ENCODE data around the gene SLC45A1. TPM values are rescaled to one million over a fixed set of nuclear protein-coding genes. Genes with fewer than 3 reads are reported as not detected.
A peak's percentile ranks its signal among the peaks of the same experiment; 100 is the strongest.

SLC45A1 gene
- total RNA-seq, 2 donors from 2014 or later = 0.15 to 0.42 TPM

DNA sequence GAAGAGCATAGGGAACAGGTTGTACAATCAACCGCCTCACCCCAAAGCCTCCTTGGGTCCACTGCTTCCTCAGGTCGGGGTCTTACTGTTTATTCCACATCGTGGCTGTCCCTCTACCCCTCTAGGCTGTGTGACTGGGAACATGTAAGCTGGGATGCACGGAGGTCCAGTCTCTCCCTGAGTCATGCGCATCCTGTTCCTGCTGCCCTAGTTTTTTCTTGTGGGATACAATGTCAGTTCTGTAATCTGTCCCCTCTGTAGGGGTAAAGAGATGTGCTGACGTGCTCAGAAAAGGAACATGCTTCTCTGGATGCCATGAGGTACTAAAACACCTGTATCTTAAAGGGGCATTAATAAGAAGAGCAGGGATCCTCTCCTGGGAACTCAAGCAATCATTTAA, 66.2 kb downstream of the SLC45A1 start:
- Mint-ChIP-seq H3K27ac (peak overlapping the region; percentile 84), H3K9me3 (no peaks in the 10 kb centered on the region), H3K4me3 (peak overlapping the region; percentile 44), H3K4me1 (peaks cover 48% of the 10 kb centered on the region), H3K36me3 (ENCODE audit: low read depth) (peaks cover 60% of the 10 kb centered on the region), H3K27me3 (no peaks in the 10 kb centered on the region)
- no peak for ATAC-seq (replicated peaks)

DNA sequence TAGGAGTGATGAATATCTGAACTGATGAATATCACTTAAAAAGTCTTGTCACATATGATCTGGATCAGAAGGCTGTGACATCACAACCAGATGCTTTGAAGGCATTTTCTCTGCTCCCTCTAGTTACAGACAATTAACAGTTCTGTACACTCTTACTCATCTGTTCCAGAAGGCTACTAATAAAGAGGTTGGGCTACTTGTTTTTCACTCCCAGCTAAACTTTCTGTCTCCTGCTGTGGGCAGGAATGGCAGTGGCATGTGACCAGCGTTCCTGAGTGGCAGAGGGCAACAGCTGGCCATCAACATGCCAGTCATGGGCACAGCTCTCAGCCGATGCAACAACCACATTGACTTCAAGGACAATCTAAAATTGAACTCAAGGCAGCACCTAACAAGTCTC, 66.7 kb downstream of the SLC45A1 start:
- Mint-ChIP-seq H3K4me3 (peak overlapping the region; percentile 44), H3K4me1 (peaks cover 51% of the 10 kb centered on the region), H3K27ac (peak overlapping the region; percentile 84), H3K9me3 (no peaks in the 10 kb centered on the region), H3K27me3 (no peaks in the 10 kb centered on the region), H3K36me3 (ENCODE audit: low read depth) (peaks cover 65% of the 10 kb centered on the region)
- ATAC-seq (replicated peaks) = peak; percentile 63

GRCh38 chr1:8386247-8386646, 68.3 kb downstream of the SLC45A1 start:
- no peak for ATAC-seq (replicated peaks)
- Mint-ChIP-seq H3K4me1 (peaks cover 62% of the 10 kb centered on the region), H3K4me3 (peak overlapping the region; percentile 17), H3K27ac (no peak overlapping the region), H3K36me3 (ENCODE audit: low read depth) (peaks cover 73% of the 10 kb centered on the region), H3K27me3 (no peaks in the 10 kb centered on the region), H3K9me3 (no peaks in the 10 kb centered on the region)

GRCh38 chr1:8388732-8389562, 71.0 kb downstream of the SLC45A1 start:
- ATAC-seq (replicated peaks) = no peak
- Mint-ChIP-seq H3K36me3 (ENCODE audit: low read depth) (peaks cover 69% of the 10 kb centered on the region), H3K9me3 (no peaks in the 10 kb centered on the region), H3K27ac (peak overlapping the region; percentile 56), H3K4me3 (peak overlapping the region; percentile 48), H3K4me1 (peaks cover 71% of the 10 kb centered on the region), H3K27me3 (no peaks in the 10 kb centered on the region)

- peak; percentile 81 for ATAC-seq (replicated peaks)
- peak overlapping the region; percentile 48 for H3K4me3 Mint-ChIP-seq
- H3K27ac Mint-ChIP-seq = peak overlapping the region; percentile 56
- no peaks in the 10 kb centered on the region for H3K27me3 Mint-ChIP-seq
- no peaks in the 10 kb centered on the region for H3K9me3 Mint-ChIP-seq
- peaks cover 69% of the 10 kb centered on the region for H3K4me1 Mint-ChIP-seq
- H3K36me3 Mint-ChIP-seq (ENCODE audit: low read depth) = peaks cover 73% of the 10 kb centered on the region
These were observed 72.1 kb downstream of the SLC45A1 start for GRCh38 chr1:8389958-8390535.

DNA sequence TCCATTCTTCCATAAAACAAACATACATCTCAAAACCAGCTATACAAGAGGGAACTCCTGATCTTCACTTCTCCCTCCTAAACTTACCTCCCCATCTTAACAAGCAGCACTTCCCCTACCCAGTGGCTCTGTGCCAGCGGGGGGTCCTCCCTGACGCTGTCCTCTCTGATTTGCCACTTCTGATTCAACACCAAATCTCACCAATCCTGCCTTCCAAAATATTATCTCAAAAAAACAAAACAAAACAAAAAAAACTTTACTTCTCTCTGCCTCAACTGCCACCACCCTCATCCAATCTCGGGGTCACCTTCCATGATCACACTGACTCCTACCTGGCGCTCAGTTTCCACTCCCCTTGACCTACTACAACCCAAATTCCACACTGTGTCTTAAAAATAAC, 72.8 kb downstream of the SLC45A1 start:
- H3K4me1 Mint-ChIP-seq = peaks cover 74% of the 10 kb centered on the region
- peak overlapping the region; percentile 56 for H3K27ac Mint-ChIP-seq
- no peaks in the 10 kb centered on the region for H3K9me3 Mint-ChIP-seq
- H3K4me3 Mint-ChIP-seq = peak overlapping the region; percentile 48
- H3K36me3 Mint-ChIP-seq (ENCODE audit: low read depth) = peaks cover 74% of the 10 kb centered on the region
- no peaks in the 10 kb centered on the region for H3K27me3 Mint-ChIP-seq
- ATAC-seq (replicated peaks) = no peak

DNA sequence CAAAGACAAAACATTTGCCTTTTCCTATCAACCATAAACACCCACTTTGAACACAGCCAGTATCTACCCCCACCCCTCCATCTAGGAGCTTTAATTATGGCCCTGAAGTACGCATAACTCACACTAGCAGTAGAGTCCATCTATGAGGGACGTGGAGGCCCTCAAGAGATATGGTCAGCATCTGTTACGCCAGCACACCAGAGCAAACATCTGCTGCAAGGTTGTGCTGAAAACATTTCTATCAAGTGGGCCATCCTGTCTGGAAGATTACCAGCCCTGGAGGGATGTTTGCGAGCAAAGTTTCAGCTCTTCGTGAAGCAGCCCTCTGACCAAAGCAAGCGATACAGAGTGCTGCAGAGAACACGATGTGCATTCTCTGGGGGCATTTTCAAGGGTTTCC, 74.6 kb downstream of the SLC45A1 start:
- Mint-ChIP-seq H3K27me3 (no peaks in the 10 kb centered on the region), H3K27ac (peak overlapping the region; percentile 37), H3K36me3 (ENCODE audit: low read depth) (peaks cover 70% of the 10 kb centered on the region), H3K4me1 (peaks cover 71% of the 10 kb centered on the region), H3K4me3 (peak overlapping the region; percentile 23), H3K9me3 (no peaks in the 10 kb centered on the region)
- no peak for ATAC-seq (replicated peaks)
